GM23248 (cell line): ENCODE data around the gene IQGAP2. TPM values are rescaled to one million over a fixed set of nuclear protein-coding genes. Genes with fewer than 3 reads are reported as not detected.
"Not testable (repeated sequence)": the region's sequence is repeated elsewhere in the genome, so short reads cannot be mapped to it uniquely, and the experiment has no call there.

Experiments used
- DNase-seq: peaks from one replicate; pipeline ENCODE4 v3.0.0-alpha.2; 2015
- H2AFZ ChIP-seq: fragments of 200-600 bp; sonication (generic); 2 replicates; pipeline ENCODE4 v1.6.1; 2016; ENCODE audit warnings: antibody characterized with exemption
- H3F3A ChIP-seq: fragments of 200-600 bp; sonication (generic); 2 replicates; pipeline ENCODE4 v1.6.1; 2016; ENCODE audit warnings: mild to moderate bottlenecking, antibody characterized with exemption, mixed run types; ENCODE audit not compliant: insufficient read depth
- H3K27ac ChIP-seq: fragments of 200-600 bp; sonication (generic); 2 replicates; pipeline ENCODE4 v1.5.1; 2016; ENCODE audit warnings: mild to moderate bottlenecking
- H3K27me3 ChIP-seq: fragments of 200-600 bp; sonication (generic); replicated peaks from 2 replicates; pipeline ENCODE4 v1.6.1; 2016; ENCODE audit warnings: mild to moderate bottlenecking; ENCODE audit not compliant: insufficient read depth
- H3K36me3 ChIP-seq: fragments of 200-600 bp; sonication (generic); 2 replicates; pipeline ENCODE4 v1.6.1; 2016; ENCODE audit warnings: low read depth, mild to moderate bottlenecking
- H3K4me1 ChIP-seq: fragments of 200-600 bp; sonication (generic); 2 replicates; pipeline ENCODE4 v1.6.1; 2016; ENCODE audit warnings: mild to moderate bottlenecking; ENCODE audit not compliant: insufficient read depth
- H3K4me2 ChIP-seq: fragments of 200-600 bp; sonication (generic); one replicate; pipeline ENCODE4 v1.6.1; 2016; ENCODE audit warnings: mild to moderate bottlenecking; ENCODE audit not compliant: unreplicated experiment
- H3K4me3 ChIP-seq: fragments of 200-600 bp; sonication (generic); 2 replicates; pipeline ENCODE4 v1.5.1; 2016; ENCODE audit warnings: mild to moderate bottlenecking
- H3K79me2 ChIP-seq: fragments of 200-600 bp; sonication (generic); 2 replicates; pipeline ENCODE4 v1.6.1; 2016; ENCODE audit warnings: mild to moderate bottlenecking; ENCODE audit not compliant: insufficient read depth
- H3K9ac ChIP-seq: fragments of 200-600 bp; sonication (generic); 2 replicates; pipeline ENCODE4 v1.6.1; 2016; ENCODE audit warnings: mild to moderate bottlenecking
- H3K9me2 ChIP-seq: fragments of 200-600 bp; sonication (generic); 2 replicates; pipeline ENCODE4 v1.6.1; 2016; ENCODE audit warnings: mixed run types, mild to moderate bottlenecking, moderate library complexity; ENCODE audit not compliant: insufficient read depth
- H3K9me3 ChIP-seq: fragments of 200-600 bp; sonication (generic); one replicate; pipeline ENCODE4 v1.6.1; 2017; ENCODE audit warnings: low read depth
- H4K20me1 ChIP-seq: fragments of 200-600 bp; sonication (generic); 2 replicates; pipeline ENCODE4 v1.6.0; 2016; ENCODE audit not compliant: insufficient read depth
- EZH2 ChIP-seq: fragments of 200-600 bp; sonication (generic); IDR thresholded peaks from 2 replicates; pipeline ENCODE4 v1.6.1; 2018; ENCODE audit warnings: antibody characterized with exemption, mild to moderate bottlenecking; ENCODE audit not compliant: insufficient read depth, poor library complexity, severe bottlenecking
- EZH2phosphoT487 ChIP-seq: fragments of 200-600 bp; sonication (generic); IDR thresholded peaks from 2 replicates; pipeline ENCODE4 v1.6.1; 2018; ENCODE audit warnings: antibody characterized with exemption, moderate library complexity, mild to moderate bottlenecking, low read depth; ENCODE audit not compliant: insufficient read depth
- WGBS, 2 experiments: methylation state at CpG; one replicate each; pipeline ENCODE4 v1.1.6; 2015 to 2017; ENCODE audit warnings: low lambda C conversion rate in 2 of 2, low coverage in 1 of 2; ENCODE audit errors: missing lambda C conversion rate in 2 of 2; 5-methylcytosine and 5-hydroxymethylcytosine counted together
- in situ Hi-C: fragments of 300-500 bp; cut with MboI; formaldehyde crosslinking; loops from 2 replicates; pipeline ENCODE4 v1.15.0; 2020
- polyA plus RNA-seq: library from polyadenylated mRNA; unstranded; fragments of >200 nt; fragmentation: Nextera tagmentation; extraction: Ambion mirVana; gene quantifications from 2 replicates; pipeline ENCODE4 v1.2.1, GENCODE V29; 2016
- total RNA-seq: library from RNA; depleted of rRNA; stranded (reverse); fragments of >200 nt; shearing (Covaris generic); gene quantifications from 2 replicates; pipeline ENCODE4 v1.2.3, GENCODE V29; 2014

Gene IQGAP2
- total and polyA plus RNA-seq, 2 experiments from 2014 or later = 0.11 TPM; not detected in 1

GRCh38 chr5:76548525-76549229, 145.6 kb downstream of the IQGAP2 start:
- DNase-seq = no peak
- H4K20me1 ChIP-seq = no peaks in the 10 kb centered on the region
- TF ChIP-seq EZH2phosphoT487 (no peak), EZH2 (no peak)
- H3K9me3 ChIP-seq = no peaks in the 10 kb centered on the region
- 0 out of 2 replicates have a peak, but pooled peaks cover 8% of the 10 kb centered on the region for H3K27me3 ChIP-seq
- H2AFZ ChIP-seq = no peak overlapping the region
- WGBS, 2 experiments = 72 to 74% methylated on average over 3 of the region's 3 CpGs
- no peaks in the 10 kb centered on the region for H3K36me3 ChIP-seq
- no peaks in the 10 kb centered on the region for H3K4me1 ChIP-seq
- no peak overlapping the region for H3K27ac ChIP-seq
- no peaks in the 10 kb centered on the region for H3K9me2 ChIP-seq
- H3F3A ChIP-seq = no peaks in the 10 kb centered on the region
- no peak overlapping the region for H3K4me2 ChIP-seq
- no peak overlapping the region for H3K4me3 ChIP-seq
- no peak overlapping the region for H3K9ac ChIP-seq
- H3K79me2 ChIP-seq = no peaks in the 10 kb centered on the region
- in situ Hi-C loops = no loop called here

DNA sequence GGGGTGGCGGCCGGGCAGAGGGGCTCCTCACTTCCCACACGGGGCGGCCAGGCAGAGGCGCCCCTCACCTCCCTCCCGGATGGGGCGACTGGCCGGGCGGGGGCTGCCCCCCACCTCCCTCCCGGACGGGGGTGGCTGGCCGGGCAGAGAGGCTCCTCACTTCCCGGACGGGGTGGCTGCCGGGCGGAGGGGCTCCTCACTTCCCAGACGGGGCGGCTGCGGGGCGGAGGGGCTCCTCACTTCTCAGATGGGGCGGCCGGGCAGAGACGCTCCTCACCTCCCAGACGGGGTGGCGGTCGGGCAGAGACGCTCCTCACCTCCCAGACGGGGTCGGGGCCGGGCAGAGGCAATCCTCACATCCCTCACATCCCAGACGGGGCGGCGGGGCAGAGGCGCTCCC, 147.8 kb downstream of the IQGAP2 start:
- H3F3A ChIP-seq, H3K36me3 ChIP-seq, H4K20me1 ChIP-seq, H3K27ac ChIP-seq, H3K4me3 ChIP-seq, H2AFZ ChIP-seq, H3K4me2 ChIP-seq, H3K27me3 ChIP-seq, H3K79me2 ChIP-seq, H3K9me2 ChIP-seq, H3K9ac ChIP-seq, in situ Hi-C loops, H3K9me3 ChIP-seq, H3K4me1 ChIP-seq, DNase-seq: not testable (repeated sequence)
- 80 to 84% methylated on average over 1 to 28 of the region's 34 CpGs for WGBS, 2 experiments

DNA sequence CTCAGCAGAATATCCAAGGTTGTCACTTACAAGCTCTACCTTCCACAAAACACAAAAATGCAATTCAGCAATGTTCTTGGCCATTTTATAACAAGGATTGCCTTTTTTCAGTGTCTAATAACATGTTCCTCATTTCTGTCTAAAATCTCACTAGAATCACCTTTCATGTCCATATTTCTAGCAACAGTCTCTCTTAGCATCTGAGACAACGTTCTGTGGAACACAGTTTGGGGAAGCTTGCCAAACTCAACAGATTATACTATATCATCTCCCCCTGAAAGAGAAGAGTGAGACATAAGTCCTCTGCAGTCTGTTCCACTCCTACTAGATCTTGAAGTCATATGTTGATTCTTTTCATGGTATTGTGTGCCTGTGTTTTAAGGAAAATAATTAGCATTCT, 149.5 kb downstream of the IQGAP2 start:
- Histone ChIP-seq H3K4me3 (no peak overlapping the region), H2AFZ (no peak overlapping the region), H4K20me1 (no peaks in the 10 kb centered on the region), H3K27ac (no peak overlapping the region), H3K9ac (no peak overlapping the region), H3K4me2 (no peak overlapping the region), H3K9me2 (no peaks in the 10 kb centered on the region), H3K9me3 (no peaks in the 10 kb centered on the region), H3K27me3 (0 out of 2 replicates have a peak, but pooled peaks cover 8% of the 10 kb centered on the region), H3K79me2 (no peaks in the 10 kb centered on the region), H3F3A (no peaks in the 10 kb centered on the region), H3K4me1 (no peaks in the 10 kb centered on the region), H3K36me3 (no peaks in the 10 kb centered on the region)
- no peak for TF ChIP-seq EZH2
- no peak for TF ChIP-seq EZH2phosphoT487
- in situ Hi-C loops = no loop called here
- WGBS, 2 experiments = 0% methylated on average over 1 of the region's 1 CpG
- DNase-seq = no peak

- 34 to 36% methylated on average over 2 of the region's 2 CpGs for WGBS, 2 experiments
These were observed 150.2 kb downstream of the IQGAP2 start for GRCh38 chr5:76553251-76553650.

More at GRCh38 chr5:76553251-76553650, 150.2 kb downstream of the IQGAP2 start:
- Histone ChIP-seq H3F3A (no peaks in the 10 kb centered on the region), H3K4me3 (no peak overlapping the region), H3K9me2 (no peaks in the 10 kb centered on the region), H3K27me3 (0 out of 2 replicates have a peak, but pooled peaks cover 8% of the 10 kb centered on the region), H3K79me2 (no peaks in the 10 kb centered on the region), H3K4me1 (no peaks in the 10 kb centered on the region), H3K4me2 (no peak overlapping the region), H3K9me3 (no peaks in the 10 kb centered on the region), H2AFZ (no peak overlapping the region), H4K20me1 (no peaks in the 10 kb centered on the region), H3K27ac (no peak overlapping the region), H3K36me3 (no peaks in the 10 kb centered on the region), H3K9ac (no peak overlapping the region)
- in situ Hi-C loops = no loop called here
- DNase-seq = no peak
- TF ChIP-seq EZH2phosphoT487 (no peak), EZH2 (no peak)
